Astrocyte (in vitro differentiated cells and primary cell): ENCODE measurements around the gene PHF21B.
"Not testable (repeated sequence)": the region's sequence is repeated elsewhere in the genome, so short reads cannot be mapped to it uniquely, and the experiment has no call there.

ENCODE experiments used
- CTCF ChIP-seq: IDR thresholded peaks from 2 replicates; pipeline ENCODE4 v1.5.1; 2011; ENCODE audit warnings: low read depth, mild to moderate bottlenecking, inconsistent platforms, low read length, moderate library complexity; ENCODE audit not compliant: insufficient read depth
- EZH2 ChIP-seq: IDR thresholded peaks from 2 replicates; pipeline ENCODE4 v1.6.1; 2012; ENCODE audit warnings: mild to moderate bottlenecking, low read length, inconsistent platforms; ENCODE audit not compliant: insufficient read depth

- not testable (repeated sequence) for TF ChIP-seq CTCF, EZH2
These were observed 88.0 kb downstream of the PHF21B start for GRCh38 chr22:44921766-44922165.
